ENCODE results near the gene GSX2. TPM values are rescaled to one million over a fixed set of nuclear protein-coding genes. Genes with fewer than 3 reads are reported as not detected.

Gene GSX2
- total RNA-seq, 1 experiment from 2014 or later = not detected

DNA sequence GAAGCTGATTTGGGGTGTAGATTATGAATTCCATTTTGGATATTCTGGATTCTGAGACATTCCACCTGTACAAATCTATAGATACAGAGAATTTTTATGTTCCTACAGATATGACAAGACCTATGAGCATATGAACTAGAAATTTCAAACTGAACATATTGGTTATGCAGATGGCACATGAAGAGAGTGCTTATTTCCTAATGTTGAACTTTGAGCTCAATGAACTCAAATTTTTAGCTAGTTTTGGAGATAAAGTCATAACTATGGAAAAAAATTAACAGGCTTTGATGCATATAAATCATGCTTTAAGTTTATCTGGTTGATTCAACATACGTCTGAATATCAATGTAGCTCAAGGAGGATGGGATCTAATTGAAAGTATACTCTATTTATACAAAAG, 44.5 kb upstream of the GSX2 start:
- Histone ChIP-seq H3K9ac (ENCODE audit: low read length) (no peak overlapping the region), H4K20me1 (ENCODE audit: insufficient read depth) (0 out of 2 replicates have a peak, but pooled peaks cover 4% of the 10 kb centered on the region), H3K4me2 (ENCODE audit: low read length) (no peak overlapping the region), H3K36me3 (ENCODE audit: control insufficient read depth in 1 of 2, insufficient read depth in 2 of 2, low read length in 2 of 2) (no peaks in the 10 kb centered on the region), H2AFZ (ENCODE audit: low read depth, low read length, poor library complexity, severe bottlenecking) (no peak overlapping the region), H3K4me1 (ENCODE audit: control insufficient read depth in 1 of 2, insufficient read depth in 2 of 2, low read length in 2 of 2) (no peaks in the 10 kb centered on the region), H3K4me3 (replicated peaks in 1 of 2; ENCODE audit: low read depth in 1 of 2, low read length in 2 of 2) (no peak overlapping the region), H3K27me3 (ENCODE audit: insufficient read depth, low read length) (no peaks in the 10 kb centered on the region), H3K79me2 (ENCODE audit: insufficient read depth, low read length) (peaks cover 80% of the 10 kb centered on the region), H3K9me2 (ENCODE audit: insufficient read depth) (no peaks in the 10 kb centered on the region), H3K9me3 (ENCODE audit: control insufficient read depth in 1 of 2, insufficient read depth in 1 of 2, low read depth in 1 of 2, low read length in 2 of 2) (no peaks in the 10 kb centered on the region), H3K27ac (ENCODE audit: low read depth, low read length) (no peak overlapping the region)
- DNase-seq (ENCODE audit: low read depth, low spot score) (no peak), ATAC-seq (no peak)
- ChIA-PET RAD21 (ENCODE audit: low non-redundant PET in 1 of 2, low total read pairs in 2 of 2, uncharacterized antibody in 2 of 2, unreplicated experiment in 2 of 2) (no interaction called here), POLR2A (no interaction called here), CTCF (no interaction called here)
- intact Hi-C loops (cut with micrococcal nuclease) = no loop called here
- no peak for TF ChIP-seq CTCF (IDR thresholded peaks at IDR 0.05 in 2 of 3, conservative IDR thresholded peaks at IDR 0.05 in 1 of 3; ENCODE audit: borderline replicate concordance in 1 of 3, insufficient read depth in 1 of 3, low read depth in 2 of 3, low read length in 2 of 3)
- TF ChIP-seq CBX3 (IDR thresholded peaks at IDR 0.05; ENCODE audit: low read depth) = no peak
- no peak for TF ChIP-seq SIN3A (IDR thresholded peaks at IDR 0.05; ENCODE audit: low read depth)
- TF ChIP-seq ZNF274 (IDR thresholded peaks at IDR 0.05; ENCODE audit: low read depth, low read length) = no peak
- TF ChIP-seq POLR2A (IDR thresholded peaks at IDR 0.05; ENCODE audit: borderline replicate concordance, extremely low read depth, insufficient read depth, insufficient read length) = no peak
- TF ChIP-seq FOSL1 (IDR thresholded peaks at IDR 0.05; ENCODE audit: low read depth) = no peak
- TF ChIP-seq SP1 (IDR thresholded peaks at IDR 0.05; ENCODE audit: low read depth) = no peak
- TF ChIP-seq SRF (IDR thresholded peaks at IDR 0.05; ENCODE audit: low read depth) = no peak
- no TSS peak for BruUV-seq (replicated peaks)

DNA sequence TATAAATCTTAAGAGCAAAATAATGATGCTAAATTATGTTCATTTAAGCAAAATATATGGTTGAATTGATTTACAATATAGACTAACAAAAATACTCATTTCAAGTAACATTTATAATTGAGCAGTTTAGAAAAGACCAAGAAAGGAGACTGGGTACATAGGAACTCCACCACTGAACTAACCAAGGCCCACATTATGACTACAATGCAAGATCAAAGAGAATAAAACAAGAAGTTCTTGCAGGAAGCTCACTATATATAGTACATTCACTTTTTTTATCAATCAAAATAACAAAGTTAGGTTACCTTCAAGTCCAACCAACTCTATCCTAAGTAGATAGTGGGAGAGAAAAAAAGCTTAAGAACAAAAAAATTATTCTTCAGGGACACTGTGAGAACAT, 43.6 kb upstream of the GSX2 start:
- ChIA-PET POLR2A (no interaction called here), CTCF (no interaction called here), RAD21 (ENCODE audit: low non-redundant PET in 1 of 2, low total read pairs in 2 of 2, uncharacterized antibody in 2 of 2, unreplicated experiment in 2 of 2) (no interaction called here)
- H3K27me3 ChIP-seq (ENCODE audit: insufficient read depth, low read length) = no peaks in the 10 kb centered on the region
- no peaks in the 10 kb centered on the region for H3K36me3 ChIP-seq (ENCODE audit: control insufficient read depth in 1 of 2, insufficient read depth in 2 of 2, low read length in 2 of 2)
- no peak overlapping the region for H2AFZ ChIP-seq (ENCODE audit: low read depth, low read length, poor library complexity, severe bottlenecking)
- BruUV-seq (replicated peaks) = no TSS peak
- peaks cover 83% of the 10 kb centered on the region for H3K79me2 ChIP-seq (ENCODE audit: insufficient read depth, low read length)
- no peak overlapping the region for H3K9ac ChIP-seq (ENCODE audit: low read length)
- H3K4me1 ChIP-seq (ENCODE audit: control insufficient read depth in 1 of 2, insufficient read depth in 2 of 2, low read length in 2 of 2) = no peaks in the 10 kb centered on the region
- DNase-seq (ENCODE audit: low read depth, low spot score) (no peak), ATAC-seq (no peak)
- no peak overlapping the region for H3K4me3 ChIP-seq (replicated peaks in 1 of 2; ENCODE audit: low read depth in 1 of 2, low read length in 2 of 2)
- no peak overlapping the region for H3K4me2 ChIP-seq (ENCODE audit: low read length)
- H3K27ac ChIP-seq (ENCODE audit: low read depth, low read length) = no peak overlapping the region
- H3K9me2 ChIP-seq (ENCODE audit: insufficient read depth) = no peaks in the 10 kb centered on the region
- 0 out of 2 replicates have a peak, but pooled peaks cover 4% of the 10 kb centered on the region for H4K20me1 ChIP-seq (ENCODE audit: insufficient read depth)
- H3K9me3 ChIP-seq (ENCODE audit: control insufficient read depth in 1 of 2, insufficient read depth in 1 of 2, low read depth in 1 of 2, low read length in 2 of 2) = no peaks in the 10 kb centered on the region
- intact Hi-C loops (cut with micrococcal nuclease) = no loop called here
- no peak for TF ChIP-seq ZFX (IDR thresholded peaks at IDR 0.05)
- no peak for TF ChIP-seq POLR2A (IDR thresholded peaks at IDR 0.05; ENCODE audit: borderline replicate concordance, extremely low read depth, insufficient read depth, insufficient read length)
- no peak for TF ChIP-seq YY1 (IDR thresholded peaks at IDR 0.05; ENCODE audit: extremely low read depth, insufficient replicate concordance, low read depth, low read length)
- no peak for TF ChIP-seq EZH2 (IDR thresholded peaks at IDR 0.05)
- no peak for TF ChIP-seq JUND (IDR thresholded peaks at IDR 0.05)
- TF ChIP-seq, protein P1, sequence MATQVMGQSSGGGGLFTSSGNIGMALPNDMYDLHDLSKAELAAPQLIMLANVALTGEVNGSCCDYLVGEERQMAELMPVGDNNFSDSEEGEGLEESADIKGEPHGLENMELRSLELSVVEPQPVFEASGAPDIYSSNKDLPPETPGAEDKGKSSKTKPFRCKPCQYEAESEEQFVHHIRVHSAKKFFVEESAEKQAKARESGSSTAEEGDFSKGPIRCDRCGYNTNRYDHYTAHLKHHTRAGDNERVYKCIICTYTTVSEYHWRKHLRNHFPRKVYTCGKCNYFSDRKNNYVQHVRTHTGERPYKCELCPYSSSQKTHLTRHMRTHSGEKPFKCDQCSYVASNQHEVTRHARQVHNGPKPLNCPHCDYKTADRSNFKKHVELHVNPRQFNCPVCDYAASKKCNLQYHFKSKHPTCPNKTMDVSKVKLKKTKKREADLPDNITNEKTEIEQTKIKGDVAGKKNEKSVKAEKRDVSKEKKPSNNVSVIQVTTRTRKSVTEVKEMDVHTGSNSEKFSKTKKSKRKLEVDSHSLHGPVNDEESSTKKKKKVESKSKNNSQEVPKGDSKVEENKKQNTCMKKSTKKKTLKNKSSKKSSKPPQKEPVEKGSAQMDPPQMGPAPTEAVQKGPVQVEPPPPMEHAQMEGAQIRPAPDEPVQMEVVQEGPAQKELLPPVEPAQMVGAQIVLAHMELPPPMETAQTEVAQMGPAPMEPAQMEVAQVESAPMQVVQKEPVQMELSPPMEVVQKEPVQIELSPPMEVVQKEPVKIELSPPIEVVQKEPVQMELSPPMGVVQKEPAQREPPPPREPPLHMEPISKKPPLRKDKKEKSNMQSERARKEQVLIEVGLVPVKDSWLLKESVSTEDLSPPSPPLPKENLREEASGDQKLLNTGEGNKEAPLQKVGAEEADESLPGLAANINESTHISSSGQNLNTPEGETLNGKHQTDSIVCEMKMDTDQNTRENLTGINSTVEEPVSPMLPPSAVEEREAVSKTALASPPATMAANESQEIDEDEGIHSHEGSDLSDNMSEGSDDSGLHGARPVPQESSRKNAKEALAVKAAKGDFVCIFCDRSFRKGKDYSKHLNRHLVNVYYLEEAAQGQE (IDR thresholded peaks at IDR 0.05; ENCODE audit: low read depth) = no peak
- no peak for TF ChIP-seq EGR1 (IDR thresholded peaks at IDR 0.05; ENCODE audit: low read depth)
- no peak for TF ChIP-seq SIN3A (IDR thresholded peaks at IDR 0.05; ENCODE audit: low read depth)
- no peak for TF ChIP-seq TCF7L2 (IDR thresholded peaks at IDR 0.05; ENCODE audit: borderline replicate concordance, extremely low read depth, insufficient read depth, insufficient read length)

Measured in HCT116 (cell line).